Activated naive CD4-positive, alpha-beta T cell treated with anti-CD3 and anti-CD28 coated beads, Interleukin-2, amount 50 U/mL, for 72 hours (primary cell): ENCODE measurements around the gene SIK1. TPM values are rescaled to one million over a fixed set of nuclear protein-coding genes. Genes with fewer than 3 reads are reported as not detected.

Experiments used
- total RNA-seq, 2 donors: library from RNA; stranded (reverse); gene quantifications; one replicate each; pipeline ENCODE4 v1.2.3, GENCODE V29; 2022

The SIK1 gene
- total RNA-seq, 2 donors from 2014 or later: 2.3 to 12.4 TPM

Other genes starting within 250 kb of the SIK1 start
- gene HSF2BP, start 232.4 kb upstream of the SIK1 start, total RNA-seq: under 1 TPM; 0.57 to 0.78 TPM
- gene RRP1B, start 232.4 kb upstream of the SIK1 start, total RNA-seq: 10 to 100 TPM; 39.1 to 61.5 TPM